Measurements from ENCODE around the gene ZNF800.

- TF ChIP-seq CTCF (IDR thresholded peaks at IDR 0.05 in 8 of 11, conservative IDR thresholded peaks at IDR 0.05 in 3 of 11) (no peak), POLR2A (IDR thresholded peaks at IDR 0.05) (no peak)
Observed at GRCh38 chr7:127409629-127410028, 17.1 kb upstream of the ZNF800 start.

All from spleen (tissue), 7 donors.